KMS-11 (cell line): ENCODE results near the gene CTNND1.

Experiments
- H2AFZ ChIP-seq: fragments of 200-600 bp; sonication (generic); 2 replicates; pipeline ENCODE4 v1.6.1; 2016; ENCODE audit warnings: antibody characterized with exemption, mixed run types, low read depth
- H3K27ac ChIP-seq: fragments of 200-600 bp; sonication (generic); 2 replicates; pipeline ENCODE4 v1.6.1; 2016; ENCODE audit warnings: mild to moderate bottlenecking, mixed run types
- H3K27me3 ChIP-seq: fragments of 200-600 bp; sonication (generic); 2 replicates; pipeline ENCODE4 v1.6.1; 2017; ENCODE audit warnings: mild to moderate bottlenecking, low read depth, mixed run types, moderate library complexity; ENCODE audit not compliant: insufficient read depth
- H3K36me3 ChIP-seq: fragments of 200-600 bp; sonication (generic); 2 replicates; pipeline ENCODE4 v1.6.1; 2017; ENCODE audit warnings: mild to moderate bottlenecking, mixed run types; ENCODE audit not compliant: insufficient read depth
- H3K4me1 ChIP-seq: fragments of 200-600 bp; sonication (generic); 2 replicates; pipeline ENCODE4 v1.6.1; 2016; ENCODE audit warnings: mild to moderate bottlenecking, low read depth, mixed run types; ENCODE audit not compliant: poor library complexity, severe bottlenecking
- H3K4me2 ChIP-seq: fragments of 200-600 bp; sonication (generic); 2 replicates; pipeline ENCODE4 v1.7.0; 2016; ENCODE audit warnings: mild to moderate bottlenecking, mixed run types
- H3K4me3 ChIP-seq: fragments of 200-600 bp; sonication (generic); IDR thresholded peaks from 2 replicates; pipeline ENCODE4 v1.6.1; 2017; ENCODE audit warnings: low read depth, low read length, mixed read lengths; ENCODE audit not compliant: insufficient read depth
- H3K79me2 ChIP-seq: fragments of 200-600 bp; sonication (generic); 2 replicates; pipeline ENCODE4 v1.6.1; 2016; ENCODE audit warnings: low read depth, mixed run types; ENCODE audit not compliant: insufficient read depth
- H3K9ac ChIP-seq: fragments of 200-600 bp; sonication (generic); 2 replicates; pipeline ENCODE4 v1.6.1; 2016; ENCODE audit warnings: mild to moderate bottlenecking, mixed run types
- H4K20me1 ChIP-seq: fragments of 200-600 bp; sonication (generic); 2 replicates; pipeline ENCODE4 v1.6.1; 2016; ENCODE audit warnings: mild to moderate bottlenecking, mixed run types; ENCODE audit not compliant: insufficient read depth
- CTCF ChIP-seq: fragments of 200-600 bp; sonication (generic); conservative IDR thresholded peaks from 2 replicates; pipeline ENCODE4 v1.6.1; 2017; ENCODE audit warnings: low read depth, mild to moderate bottlenecking, antibody characterized with exemption, low read length, moderate library complexity, mixed read lengths

The CTNND1 gene

GRCh38 chr11:57735619-57736298 lies 25.8 kb upstream of the CTNND1 start:
- H3K27ac ChIP-seq: peak overlapping the region; percentile 24; the same call in 1 of the 2 replicates
- no peaks in the 10 kb centered on the region for H4K20me1 ChIP-seq
- H3K79me2 ChIP-seq: peaks cover 23% of the 10 kb centered on the region; the same call in 1 of the 2 replicates
- H2AFZ ChIP-seq: no peak overlapping the region
- peaks cover 18% of the 10 kb centered on the region for H3K4me1 ChIP-seq
- no peaks in the 10 kb centered on the region for H3K27me3 ChIP-seq
- peak overlapping the region; percentile 3 for H3K4me2 ChIP-seq
- no peaks in the 10 kb centered on the region; the same call in 1 of the 2 replicates for H3K36me3 ChIP-seq
- H3K9ac ChIP-seq: no peak overlapping the region
- no peak for TF ChIP-seq CTCF
- no peak overlapping the region for H3K4me3 ChIP-seq

- Histone ChIP-seq H3K27ac (peak within 1 kb of the TSS; percentile 68), H2AFZ (peak within 1 kb of the TSS; percentile 59), H3K9ac (peak within 1 kb of the TSS; percentile 85), H3K4me2 (peak within 1 kb of the TSS; percentile 78), H3K4me1 (peaks cover 7% of the 10 kb centered on the region), H3K4me3 (no peak within 1 kb of the TSS), H3K79me2 (0 out of 2 replicates have a peak, but pooled peaks cover 12% of the 10 kb centered on the region), H3K36me3 (no peaks in the 10 kb centered on the region; the same call in 1 of the 2 replicates), H4K20me1 (no peaks in the 10 kb centered on the region), H3K27me3 (no peaks in the 10 kb centered on the region)
- TF ChIP-seq CTCF: no peak
Observed at GRCh38 chr11:57741132-57742086, 20.2 kb upstream of the CTNND1 start, which contains the start of gene SELENOH. SELENOH (plus strand) TSS chr11:57741491; CDS start chr11:57741596, 105 bp downstream.

- Histone ChIP-seq H3K79me2 (0 out of 2 replicates have a peak, but pooled peaks cover 12% of the 10 kb centered on the region), H3K27me3 (no peaks in the 10 kb centered on the region), H3K4me3 (no peak overlapping the region), H4K20me1 (no peaks in the 10 kb centered on the region), H2AFZ (peak overlapping the region; percentile 52; the same call in 1 of the 2 replicates), H3K4me1 (peaks cover 7% of the 10 kb centered on the region), H3K36me3 (no peaks in the 10 kb centered on the region; the same call in 1 of the 2 replicates), H3K27ac (peak overlapping the region; percentile 68), H3K9ac (peak overlapping the region; percentile 85), H3K4me2 (peak overlapping the region; percentile 46)
- TF ChIP-seq CTCF: no peak
Observed at GRCh38 chr11:57742087-57742452, 19.5 kb upstream of the CTNND1 start.

GRCh38 chr11:57744357-57744756 lies 17.2 kb upstream of the CTNND1 start:
- Histone ChIP-seq H3K27me3 (no peaks in the 10 kb centered on the region), H3K36me3 (no peaks in the 10 kb centered on the region; the same call in 1 of the 2 replicates), H3K4me3 (no peak overlapping the region), H3K27ac (no peak overlapping the region), H3K4me1 (peaks cover 7% of the 10 kb centered on the region), H3K9ac (no peak overlapping the region), H3K79me2 (0 out of 2 replicates have a peak, but pooled peaks cover 12% of the 10 kb centered on the region), H2AFZ (no peak overlapping the region), H3K4me2 (no peak overlapping the region), H4K20me1 (no peaks in the 10 kb centered on the region)
- TF ChIP-seq CTCF: no peak
